Peyer's patch (tissue), 4 donors: ENCODE data around the gene CDH12.

Experiments used
- POLR2A ChIP-seq, 2 donors: fragments of 450-650 bp; IDR thresholded peaks; one replicate each; pipeline ENCODE4 v1.5.1; 2017; ENCODE audit warnings: antibody characterized with exemption in 2 of 2, mild to moderate bottlenecking in 2 of 2, moderate library complexity in 2 of 2
- TF ChIP-seq, protein P1 (sequence below), 6 experiments: fragments of 450-650 bp in 4 of 6; fragments of 200-600 bp in 2 of 6; sonication (generic) in 1 of 6; IDR thresholded peaks; one replicate each; pipeline ENCODE4 v1.5.1; 2017 to 2019; ENCODE audit warnings: antibody characterized with exemption in 6 of 6, mild to moderate bottlenecking in 3 of 6, moderate library complexity in 1 of 6

GRCh38 chr5:21809611-21810010, 1043.5 kb downstream of the CDH12 start:
- TF ChIP-seq, protein P1, sequence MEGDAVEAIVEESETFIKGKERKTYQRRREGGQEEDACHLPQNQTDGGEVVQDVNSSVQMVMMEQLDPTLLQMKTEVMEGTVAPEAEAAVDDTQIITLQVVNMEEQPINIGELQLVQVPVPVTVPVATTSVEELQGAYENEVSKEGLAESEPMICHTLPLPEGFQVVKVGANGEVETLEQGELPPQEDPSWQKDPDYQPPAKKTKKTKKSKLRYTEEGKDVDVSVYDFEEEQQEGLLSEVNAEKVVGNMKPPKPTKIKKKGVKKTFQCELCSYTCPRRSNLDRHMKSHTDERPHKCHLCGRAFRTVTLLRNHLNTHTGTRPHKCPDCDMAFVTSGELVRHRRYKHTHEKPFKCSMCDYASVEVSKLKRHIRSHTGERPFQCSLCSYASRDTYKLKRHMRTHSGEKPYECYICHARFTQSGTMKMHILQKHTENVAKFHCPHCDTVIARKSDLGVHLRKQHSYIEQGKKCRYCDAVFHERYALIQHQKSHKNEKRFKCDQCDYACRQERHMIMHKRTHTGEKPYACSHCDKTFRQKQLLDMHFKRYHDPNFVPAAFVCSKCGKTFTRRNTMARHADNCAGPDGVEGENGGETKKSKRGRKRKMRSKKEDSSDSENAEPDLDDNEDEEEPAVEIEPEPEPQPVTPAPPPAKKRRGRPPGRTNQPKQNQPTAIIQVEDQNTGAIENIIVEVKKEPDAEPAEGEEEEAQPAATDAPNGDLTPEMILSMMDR (IDR thresholded peaks at IDR 0.05): no peak
- TF ChIP-seq POLR2A (IDR thresholded peaks at IDR 0.05): no peak
